Measurements from ENCODE around the gene POLE.

- TF ChIP-seq, protein P1, sequence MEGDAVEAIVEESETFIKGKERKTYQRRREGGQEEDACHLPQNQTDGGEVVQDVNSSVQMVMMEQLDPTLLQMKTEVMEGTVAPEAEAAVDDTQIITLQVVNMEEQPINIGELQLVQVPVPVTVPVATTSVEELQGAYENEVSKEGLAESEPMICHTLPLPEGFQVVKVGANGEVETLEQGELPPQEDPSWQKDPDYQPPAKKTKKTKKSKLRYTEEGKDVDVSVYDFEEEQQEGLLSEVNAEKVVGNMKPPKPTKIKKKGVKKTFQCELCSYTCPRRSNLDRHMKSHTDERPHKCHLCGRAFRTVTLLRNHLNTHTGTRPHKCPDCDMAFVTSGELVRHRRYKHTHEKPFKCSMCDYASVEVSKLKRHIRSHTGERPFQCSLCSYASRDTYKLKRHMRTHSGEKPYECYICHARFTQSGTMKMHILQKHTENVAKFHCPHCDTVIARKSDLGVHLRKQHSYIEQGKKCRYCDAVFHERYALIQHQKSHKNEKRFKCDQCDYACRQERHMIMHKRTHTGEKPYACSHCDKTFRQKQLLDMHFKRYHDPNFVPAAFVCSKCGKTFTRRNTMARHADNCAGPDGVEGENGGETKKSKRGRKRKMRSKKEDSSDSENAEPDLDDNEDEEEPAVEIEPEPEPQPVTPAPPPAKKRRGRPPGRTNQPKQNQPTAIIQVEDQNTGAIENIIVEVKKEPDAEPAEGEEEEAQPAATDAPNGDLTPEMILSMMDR (IDR thresholded peaks at IDR 0.05), result no peak
- no peak for TF ChIP-seq ZFX (IDR thresholded peaks at IDR 0.05; ENCODE audit: borderline replicate concordance)
Observed at GRCh38 chr12:132577191-132577920, 109.8 kb downstream of the POLE start.

Data from 22Rv1 (cell line).